ENCODE results near the gene PDSS1. TPM values are rescaled to one million over a fixed set of nuclear protein-coding genes. Genes with fewer than 3 reads are reported as not detected.

The PDSS1 gene
- total RNA-seq, 2 donors from 2014 or later = 7.7 to 10.9 TPM

- H3K9me3 Mint-ChIP-seq = no peaks in the 10 kb centered on the region
- Histone ChIP-seq H3K9ac (ENCODE audit: extremely low read depth, low read length, poor library complexity, severe bottlenecking) (no peak overlapping the region), H3K27ac (ENCODE audit: low read depth, low read length) (no peak overlapping the region), H3K4me1 (ENCODE audit: control insufficient read depth, insufficient read depth, low read length) (peaks cover 14% of the 10 kb centered on the region), H3K4me3 (ENCODE audit: low read length) (no peak overlapping the region), H3K27me3 (ENCODE audit: control insufficient read depth, insufficient read depth, low read length, poor library complexity, severe bottlenecking) (peaks cover 12% of the 10 kb centered on the region), H3K36me3 (ENCODE audit: control insufficient read depth, insufficient read depth, low read length) (peaks cover 84% of the 10 kb centered on the region), H3K9me3 (ENCODE audit: control insufficient read depth, low read length) (no peaks in the 10 kb centered on the region)
- 91 to 100% methylated on average over 2 to 5 of the region's 6 CpGs for WGBS, 2 experiments (ENCODE audit: insufficient coverage in 1 of 2, insufficient read length in 1 of 2)
- peaks cover 58% of the 10 kb centered on the region for H3K36me3 Mint-ChIP-seq (ENCODE audit: low read depth)
- H3K4me1 Mint-ChIP-seq = peaks cover 15% of the 10 kb centered on the region
- no peak overlapping the region for H3K4me3 Mint-ChIP-seq
- no peak for TF ChIP-seq CTCF (conservative IDR thresholded peaks at IDR 0.05)
- H3K27ac Mint-ChIP-seq = peak overlapping the region; percentile 38
- no peaks in the 10 kb centered on the region for H3K27me3 Mint-ChIP-seq (ENCODE audit: insufficient read depth)
- no peak for DNase-seq
These were observed 41.6 kb downstream of the PDSS1 start for GRCh38 chr10:26739071-26739631.

- Histone ChIP-seq H3K27me3 (ENCODE audit: control insufficient read depth, insufficient read depth, low read length, poor library complexity, severe bottlenecking) (peaks cover 7% of the 10 kb centered on the region), H3K27ac (ENCODE audit: low read depth, low read length) (no peak overlapping the region), H3K4me3 (ENCODE audit: low read length) (no peak overlapping the region), H3K36me3 (ENCODE audit: control insufficient read depth, insufficient read depth, low read length) (peaks cover 91% of the 10 kb centered on the region), H3K9me3 (ENCODE audit: control insufficient read depth, low read length) (no peaks in the 10 kb centered on the region), H3K9ac (ENCODE audit: extremely low read depth, low read length, poor library complexity, severe bottlenecking) (no peak overlapping the region), H3K4me1 (ENCODE audit: control insufficient read depth, insufficient read depth, low read length) (no peaks in the 10 kb centered on the region)
- no peaks in the 10 kb centered on the region for H3K4me1 Mint-ChIP-seq
- H3K9me3 Mint-ChIP-seq = no peaks in the 10 kb centered on the region
- H3K27ac Mint-ChIP-seq = no peak overlapping the region
- TF ChIP-seq CTCF (conservative IDR thresholded peaks at IDR 0.05) = no peak
- 94 to 98% methylated on average over 2 to 4 of the region's 4 CpGs for WGBS, 2 experiments (ENCODE audit: insufficient coverage in 1 of 2, insufficient read length in 1 of 2)
- peaks cover 63% of the 10 kb centered on the region for H3K36me3 Mint-ChIP-seq (ENCODE audit: low read depth)
- H3K4me3 Mint-ChIP-seq = no peak overlapping the region
- no peaks in the 10 kb centered on the region for H3K27me3 Mint-ChIP-seq (ENCODE audit: insufficient read depth)
- DNase-seq = no peak
These were observed 43.9 kb downstream of the PDSS1 start for GRCh38 chr10:26741368-26741767.

GRCh38 chr10:26743091-26743490 lies 45.6 kb downstream of the PDSS1 start:
- no peaks in the 10 kb centered on the region for H3K4me1 Mint-ChIP-seq
- no peak for TF ChIP-seq CTCF (conservative IDR thresholded peaks at IDR 0.05)
- Histone ChIP-seq H3K4me3 (ENCODE audit: low read length) (no peak overlapping the region), H3K27ac (ENCODE audit: low read depth, low read length) (no peak overlapping the region), H3K9ac (ENCODE audit: extremely low read depth, low read length, poor library complexity, severe bottlenecking) (no peak overlapping the region), H3K4me1 (ENCODE audit: control insufficient read depth, insufficient read depth, low read length) (no peaks in the 10 kb centered on the region), H3K9me3 (ENCODE audit: control insufficient read depth, low read length) (no peaks in the 10 kb centered on the region), H3K27me3 (ENCODE audit: control insufficient read depth, insufficient read depth, low read length, poor library complexity, severe bottlenecking) (no peaks in the 10 kb centered on the region), H3K36me3 (ENCODE audit: control insufficient read depth, insufficient read depth, low read length) (peaks cover 93% of the 10 kb centered on the region)
- DNase-seq = no peak
- H3K9me3 Mint-ChIP-seq = no peaks in the 10 kb centered on the region
- 93% methylated on average over 2 of the region's 2 CpGs for WGBS, 2 experiments (ENCODE audit: insufficient coverage in 1 of 2, insufficient read length in 1 of 2)
- H3K36me3 Mint-ChIP-seq (ENCODE audit: low read depth) = peaks cover 60% of the 10 kb centered on the region
- no peaks in the 10 kb centered on the region for H3K27me3 Mint-ChIP-seq (ENCODE audit: insufficient read depth)
- no peak overlapping the region for H3K4me3 Mint-ChIP-seq
- H3K27ac Mint-ChIP-seq = no peak overlapping the region

Measured in endodermal cell (in vitro differentiated cells).